Stimulated activated CD4-positive, alpha-beta T cell treated with anti-CD3 and anti-CD28 coated beads, TNF-alpha, amount 100 ng/mL, for 48 hours (primary cell): ENCODE measurements around the gene TRAF3IP3.
A peak's percentile ranks its signal among the peaks of the same experiment; 100 is the strongest.

Experiments
- DNase-seq, 3 donors: peaks; one replicate each; pipeline ENCODE4 v3.0.0-alpha.2; 2020; ENCODE audit warnings: low read depth in 3 of 3

Gene TRAF3IP3

DNA sequence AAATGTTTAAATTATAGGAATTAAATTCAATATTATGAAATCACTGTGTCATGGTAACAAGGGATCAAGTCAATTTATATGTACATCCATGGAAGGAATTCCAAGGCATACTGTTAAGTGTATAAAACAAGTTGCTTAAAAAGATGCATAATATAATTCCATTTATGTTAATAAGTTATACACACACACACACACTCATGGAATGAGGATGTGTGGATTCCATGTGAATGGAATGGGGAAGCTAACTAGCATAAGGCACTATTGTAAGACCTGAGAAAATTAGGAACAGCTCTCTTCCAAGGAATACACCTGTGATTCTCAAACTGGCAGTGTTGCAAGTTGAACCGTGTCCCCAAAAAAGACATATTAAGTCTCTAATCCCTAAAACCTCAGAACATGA, 17.6 kb upstream of the TRAF3IP3 start:
- DNase-seq: no peak

DNA sequence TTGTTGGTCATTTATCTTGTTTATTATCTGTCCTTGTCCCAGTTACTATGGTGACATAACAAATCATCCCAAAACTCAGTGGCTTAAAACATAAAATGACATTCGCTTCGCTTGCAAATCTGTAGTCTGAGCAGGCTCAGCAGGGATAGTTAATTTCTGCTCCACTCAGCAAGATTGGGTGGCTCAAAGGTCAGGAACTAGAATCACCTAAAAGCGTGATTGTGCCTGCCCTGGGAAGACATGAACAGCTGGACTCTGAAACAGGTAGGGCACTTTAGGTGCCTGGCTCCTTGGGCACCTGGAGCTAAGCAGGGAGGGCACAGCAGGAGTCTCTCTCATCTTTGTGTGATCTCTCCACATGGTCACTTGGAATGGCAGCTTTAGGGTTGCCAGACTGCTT, 14.7 kb upstream of the TRAF3IP3 start:
- no peak for DNase-seq

DNA sequence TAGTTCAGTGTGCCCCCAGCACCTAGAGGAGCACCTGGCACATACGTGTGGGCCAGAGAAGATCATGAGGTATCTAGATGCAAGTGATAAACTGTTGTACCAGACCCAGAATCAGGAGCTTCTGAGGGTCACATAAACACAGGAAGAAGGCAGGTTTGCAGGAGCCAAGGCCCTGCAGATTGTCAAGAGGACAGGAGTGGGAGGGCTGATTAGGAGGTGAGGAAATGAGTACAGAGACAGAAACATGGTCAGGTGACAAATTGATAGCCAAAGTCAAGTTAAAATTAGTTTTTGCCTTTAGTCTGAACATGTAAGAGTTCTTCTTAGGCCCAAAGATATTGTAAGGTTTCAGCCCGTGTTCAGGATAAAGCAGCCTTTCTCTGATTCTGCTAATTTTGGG, 14.0 kb upstream of the TRAF3IP3 start:
- no peak for DNase-seq

DNA sequence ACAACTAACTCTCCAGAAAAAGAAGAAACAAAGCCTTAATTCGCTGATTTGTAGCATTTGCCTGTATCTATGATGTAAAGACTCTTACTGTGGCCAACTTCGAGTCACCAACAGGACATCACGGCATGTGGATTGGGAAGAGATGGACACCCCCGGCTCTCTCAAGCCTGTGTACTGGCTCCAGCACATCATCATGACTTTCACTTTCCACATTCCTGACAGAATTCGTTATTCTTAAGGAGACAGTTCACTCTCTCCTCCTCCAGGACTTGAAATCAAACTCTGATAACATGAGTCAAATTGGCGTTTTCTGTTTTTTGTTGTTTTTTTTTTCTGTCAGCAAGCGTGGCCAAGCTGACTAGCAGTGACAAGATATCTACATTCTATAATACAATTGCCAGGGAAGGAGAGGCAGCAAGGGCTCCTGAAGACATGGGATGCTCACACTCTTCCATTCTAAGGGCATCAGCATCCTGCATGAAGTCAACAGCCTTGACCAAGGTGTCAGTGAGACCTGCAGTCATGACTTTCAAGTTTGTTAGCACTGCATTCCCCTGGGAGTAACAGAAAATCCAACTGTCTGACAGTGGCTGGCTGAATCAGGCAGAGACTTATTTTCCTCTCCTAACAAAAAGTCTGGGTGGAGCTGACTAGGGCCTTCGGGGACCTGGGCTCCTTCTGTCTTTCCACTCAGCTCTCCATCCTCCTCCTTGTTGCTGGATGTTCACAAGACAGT, 13.3 kb upstream of the TRAF3IP3 start:
- DNase-seq: no peak

DNA sequence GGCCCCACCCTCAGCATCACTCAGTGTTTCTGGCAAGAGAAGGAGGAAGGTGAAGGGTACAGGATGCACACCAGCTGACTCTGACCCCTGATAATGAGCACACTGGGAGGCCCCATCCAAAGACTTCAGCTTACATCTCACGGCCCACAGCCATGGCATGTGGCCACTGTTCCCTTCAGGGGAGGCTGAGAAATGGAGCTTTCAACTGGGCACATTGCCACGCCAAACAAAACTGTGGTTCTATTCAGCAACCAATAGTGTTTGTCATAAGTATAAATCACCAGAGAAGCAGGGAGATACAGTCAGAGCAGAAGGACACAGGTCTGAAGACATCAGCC, 12.7 kb upstream of the TRAF3IP3 start:
- DNase-seq: no peak

DNA sequence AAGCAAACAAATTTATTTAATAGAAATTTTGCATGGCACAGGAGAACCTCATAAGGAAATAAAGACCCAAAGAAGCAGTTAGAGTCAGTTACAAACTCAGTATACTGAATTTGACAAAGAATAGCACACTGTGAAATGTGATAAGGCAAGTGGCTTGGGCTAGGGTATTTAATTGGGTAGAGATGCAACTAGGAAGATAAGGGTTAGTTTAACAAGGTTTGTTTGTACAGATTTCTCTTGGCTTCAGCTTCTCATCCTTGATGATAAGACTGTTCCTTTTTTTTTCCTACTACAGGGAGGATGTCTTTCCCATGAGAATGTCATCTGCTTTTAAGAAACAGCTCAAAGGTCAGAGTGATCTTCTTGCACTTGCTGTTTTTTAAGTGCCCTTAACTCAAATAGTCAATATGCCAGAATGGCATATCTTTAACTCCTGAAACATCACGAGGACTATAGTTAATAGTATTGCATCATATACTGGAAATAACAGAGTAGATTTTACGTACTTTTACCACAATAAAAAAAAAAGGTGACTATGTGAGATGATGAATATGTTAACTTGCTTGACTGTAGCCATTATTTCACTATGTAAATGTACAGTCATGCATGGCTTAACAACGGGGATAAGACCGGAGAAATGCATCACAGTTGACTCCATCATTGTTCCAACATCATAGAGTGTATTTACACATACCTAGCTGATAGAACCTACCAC, 9.2 kb upstream of the TRAF3IP3 start:
- no peak for DNase-seq

DNA sequence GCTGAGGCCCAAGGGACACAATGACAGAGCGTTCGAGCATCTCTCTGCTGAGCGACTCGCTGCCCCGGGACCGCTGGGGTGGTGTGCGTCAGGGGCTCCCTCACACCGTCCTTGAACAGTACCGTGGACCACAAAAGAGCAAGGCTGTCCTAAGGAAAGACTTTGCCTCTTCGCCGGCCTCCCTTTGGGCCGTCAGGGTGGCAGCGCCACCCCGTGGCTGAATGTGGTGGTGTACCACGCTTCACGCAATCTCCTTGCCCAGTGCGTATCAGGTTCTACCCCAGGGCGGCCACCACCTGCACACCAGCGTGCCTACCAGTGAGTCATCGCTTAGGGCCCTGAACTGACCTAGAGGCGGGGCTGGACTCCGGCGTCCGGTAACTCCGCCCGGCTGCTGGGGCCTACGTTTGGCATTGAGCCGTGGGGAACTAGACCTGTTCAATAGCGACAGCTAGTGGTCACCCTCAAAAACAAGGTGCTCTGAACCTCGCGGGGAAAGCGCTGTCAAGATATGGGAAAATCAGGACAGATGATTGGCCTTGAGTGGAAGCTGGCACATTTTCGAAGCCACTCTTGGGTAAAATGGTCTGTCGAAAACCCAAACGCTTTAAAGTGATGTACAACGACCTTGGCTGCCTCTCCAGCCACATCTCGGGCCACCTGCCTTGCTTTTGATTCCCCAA, 8.1 kb upstream of the TRAF3IP3 start:
- DNase-seq: peak; percentile 80 to 86 (median 80)

DNA sequence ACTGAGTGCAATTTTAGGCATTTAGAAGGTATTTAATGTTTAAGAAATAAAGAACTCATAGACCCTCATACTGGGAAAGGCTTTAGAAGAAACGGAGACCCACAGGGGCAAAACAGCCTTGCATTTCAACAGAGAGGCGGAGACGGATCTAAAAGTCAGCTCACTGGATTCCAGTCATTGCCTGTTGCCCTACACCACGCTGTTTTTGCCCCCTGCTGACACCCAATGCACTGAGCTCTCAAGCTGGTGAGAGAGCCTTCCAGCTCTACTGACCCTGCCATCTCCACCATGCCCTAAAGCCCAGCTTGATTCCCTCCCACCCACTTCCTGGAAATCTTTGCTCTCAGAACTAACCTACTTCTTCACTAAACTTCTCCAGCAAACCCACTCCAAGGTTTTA, 7.2 kb upstream of the TRAF3IP3 start:
- no peak for DNase-seq

DNA sequence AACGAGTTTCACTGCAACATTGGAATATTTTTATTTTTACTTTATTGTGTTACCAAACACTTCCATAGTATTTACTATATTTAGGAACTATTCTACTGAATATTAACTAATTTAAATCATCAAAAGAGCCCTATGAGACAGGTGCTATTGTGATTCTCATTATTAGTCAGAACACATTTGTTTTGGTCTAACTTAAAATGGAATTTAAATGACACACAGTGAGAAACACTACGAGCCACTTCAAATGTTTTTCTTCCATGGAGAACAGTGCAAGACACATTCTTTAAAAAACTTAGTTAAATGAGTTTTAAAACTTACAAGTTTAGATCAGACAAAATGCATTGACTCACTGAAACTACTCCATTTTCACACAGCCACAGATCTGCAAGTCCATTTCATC, 6.6 kb upstream of the TRAF3IP3 start:
- DNase-seq: no peak

DNA sequence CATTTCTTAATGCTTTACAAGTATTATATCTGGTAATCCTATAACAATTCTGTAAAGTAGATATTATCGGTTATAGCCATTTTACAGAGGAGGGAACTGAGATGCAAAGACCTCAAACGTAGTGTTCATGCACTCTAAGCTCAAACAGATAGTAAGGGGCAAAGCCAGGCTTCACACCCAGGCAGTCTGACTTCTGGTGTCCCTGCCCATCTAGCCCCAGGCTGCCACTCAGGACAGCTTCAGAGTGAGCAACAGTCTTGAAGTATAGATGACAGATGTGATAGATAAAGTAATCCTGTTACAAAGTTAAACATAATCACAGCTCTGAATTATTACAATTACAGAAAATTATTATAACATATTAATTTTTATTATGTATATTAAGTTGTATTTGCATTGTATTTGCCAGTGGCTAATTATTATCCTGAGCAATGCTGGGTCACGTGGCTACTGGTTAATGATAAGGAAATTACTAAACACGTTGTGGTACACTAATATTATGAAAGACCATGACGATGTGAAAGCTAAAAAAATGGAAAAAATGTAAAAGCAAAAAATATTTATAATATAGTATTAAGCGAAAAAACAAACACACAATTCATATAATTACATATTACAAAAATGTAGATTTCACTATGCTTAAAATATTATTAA, 6.1 kb upstream of the TRAF3IP3 start:
- DNase-seq: no peak

DNA sequence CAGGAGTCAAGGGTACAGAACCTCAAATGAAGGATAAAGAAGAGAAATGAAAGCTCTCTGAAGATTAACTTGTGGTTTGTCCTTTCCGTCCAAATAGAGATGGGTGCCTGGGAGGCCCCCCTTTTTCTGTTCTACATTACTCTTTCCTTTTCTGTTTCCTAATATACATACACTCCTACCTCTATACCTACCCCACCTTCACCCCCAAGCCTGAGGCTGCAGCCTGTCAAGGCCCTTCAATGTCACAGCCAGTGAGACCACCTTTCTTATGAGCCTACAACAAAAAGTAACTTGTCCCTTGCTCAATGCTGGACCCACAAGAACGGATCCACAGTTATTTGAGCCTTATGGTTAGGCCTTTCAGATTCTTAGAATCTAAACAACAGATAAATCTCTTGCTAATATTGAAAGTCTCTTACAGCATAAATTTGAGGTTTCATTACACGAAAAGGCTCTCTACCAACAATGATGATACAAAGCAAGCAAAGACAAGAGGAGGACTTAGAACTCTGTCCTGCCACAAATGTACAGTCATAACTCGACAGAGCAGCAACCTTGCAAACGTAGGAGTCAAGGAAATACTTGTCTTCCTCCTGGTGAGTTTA, 4.1 kb upstream of the TRAF3IP3 start:
- no peak for DNase-seq

DNA sequence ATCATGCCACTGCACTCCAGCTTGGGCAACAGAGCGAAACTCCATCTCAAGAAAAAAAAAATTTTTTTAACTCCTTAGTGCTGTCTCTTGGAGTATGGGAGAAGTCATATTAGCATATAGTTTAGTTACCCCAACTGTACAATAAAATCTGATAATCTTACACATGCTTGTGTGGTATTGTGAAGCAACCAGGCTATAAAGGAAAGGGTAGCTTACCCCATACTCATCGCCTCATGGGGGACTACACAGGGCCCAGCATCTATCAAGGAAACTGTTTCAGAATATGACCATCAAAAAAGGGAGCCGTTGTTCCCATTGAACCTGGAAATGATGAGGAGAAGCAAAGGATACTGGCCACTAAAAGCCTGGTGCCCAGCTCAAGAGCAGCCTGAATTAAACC, 3.0 kb upstream of the TRAF3IP3 start:
- no peak for DNase-seq

DNA sequence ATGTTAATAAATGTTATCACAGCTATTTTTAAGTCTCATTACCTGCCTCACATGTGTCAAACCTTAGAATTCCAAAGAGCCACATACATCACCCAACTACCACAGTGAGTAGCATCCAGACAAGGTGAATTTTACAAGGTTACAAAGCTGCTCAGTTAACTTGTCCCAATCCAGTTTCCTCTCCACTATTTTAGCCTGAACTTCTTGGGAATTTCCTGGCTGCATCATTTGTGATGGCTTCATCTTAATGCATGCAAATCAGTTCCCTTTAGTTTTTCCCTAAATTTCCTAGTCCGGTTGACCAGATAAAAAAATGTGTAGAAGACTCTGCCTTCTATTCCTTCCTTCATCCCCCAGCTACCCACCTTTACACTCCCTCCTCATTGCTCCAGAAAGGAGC, 597 bp upstream of the TRAF3IP3 start:
- no peak for DNase-seq

DNA sequence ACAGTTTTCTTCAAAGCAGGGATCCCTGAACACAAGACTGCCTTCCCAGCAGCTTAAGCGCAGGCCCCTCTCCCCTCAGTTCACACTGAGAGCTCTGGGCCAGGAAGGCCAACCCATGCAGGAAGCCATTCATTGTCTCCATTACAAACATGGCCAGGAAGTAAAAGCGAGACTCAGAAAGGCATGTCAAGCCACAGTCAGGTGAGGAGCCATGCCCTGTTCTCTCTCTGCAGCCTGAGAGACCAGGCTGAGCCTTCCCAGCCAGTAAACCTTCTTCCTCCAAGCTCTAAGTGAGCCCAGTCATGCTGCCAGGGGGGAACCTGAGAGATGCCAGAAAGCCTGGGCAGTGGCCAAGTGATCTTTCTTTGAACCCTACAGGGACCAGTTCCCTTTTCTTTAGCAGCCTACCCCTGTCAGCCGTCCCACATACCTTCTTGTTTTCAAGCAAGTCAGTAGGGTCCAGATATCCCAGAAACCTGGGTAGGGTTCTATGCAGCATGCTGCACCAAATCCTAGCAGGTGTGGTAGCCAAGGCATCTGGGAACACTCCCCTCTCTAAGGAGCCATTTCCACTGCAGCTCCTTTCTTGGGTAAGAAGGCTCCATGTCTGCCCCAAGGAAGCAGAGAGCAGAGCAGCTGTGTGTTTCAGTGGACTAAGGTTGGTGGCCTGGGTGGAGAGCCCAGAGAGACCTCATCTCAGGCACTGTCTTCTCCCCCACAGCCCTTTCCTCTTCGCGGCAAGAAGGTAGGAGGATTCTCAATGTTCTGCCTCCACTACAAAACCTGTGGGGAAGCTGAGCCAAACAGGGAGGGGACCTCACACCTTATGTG, 977 bp downstream of the TRAF3IP3 start:
- DNase-seq: no peak

DNA sequence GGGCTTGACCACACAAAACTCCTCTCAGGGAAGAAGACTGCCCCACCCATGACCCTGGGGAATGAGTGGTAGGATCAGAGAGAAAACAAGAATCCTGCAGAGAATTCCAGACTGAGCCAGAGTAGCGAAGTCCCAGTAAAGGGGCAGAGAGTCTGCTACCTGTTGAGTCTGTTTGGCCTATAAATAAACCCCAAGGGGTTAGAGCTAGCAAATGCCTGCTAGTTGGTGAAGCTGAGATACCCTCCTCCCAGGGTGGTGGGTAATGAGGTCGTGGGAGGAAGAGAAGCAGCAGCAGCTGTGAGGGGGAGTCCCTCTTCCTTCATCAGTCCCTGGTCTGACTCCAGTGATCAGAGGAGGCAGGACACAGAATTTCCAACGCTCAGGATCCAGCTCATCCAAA, 2.5 kb downstream of the TRAF3IP3 start:
- DNase-seq: no peak

DNA sequence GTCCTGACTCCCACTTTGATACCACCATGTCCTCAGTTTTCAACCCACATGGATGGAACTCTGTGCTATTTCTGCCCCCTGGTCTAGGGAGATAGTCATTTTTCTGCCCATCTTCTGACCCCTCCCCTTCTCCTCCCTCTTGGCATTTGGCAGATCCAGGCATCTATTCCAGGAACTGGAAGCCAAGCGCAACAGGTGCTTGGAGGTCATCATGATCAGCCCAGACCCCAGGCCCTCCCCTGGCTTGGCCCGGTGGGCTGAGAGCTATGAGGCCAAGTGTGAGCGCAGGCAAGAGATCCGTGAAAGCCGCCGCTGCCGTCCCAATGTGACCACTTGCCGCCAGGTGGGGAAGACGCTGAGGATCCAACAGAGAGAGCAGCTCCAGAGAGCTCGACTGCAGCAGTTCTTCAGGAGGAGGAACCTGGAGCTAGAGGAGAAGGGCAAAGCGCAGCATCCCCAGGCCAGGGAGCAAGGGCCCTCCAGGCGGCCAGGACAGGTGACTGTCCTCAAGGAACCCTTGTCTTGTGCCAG, 4.0 kb downstream of the TRAF3IP3 start:
- DNase-seq: no peak

DNA sequence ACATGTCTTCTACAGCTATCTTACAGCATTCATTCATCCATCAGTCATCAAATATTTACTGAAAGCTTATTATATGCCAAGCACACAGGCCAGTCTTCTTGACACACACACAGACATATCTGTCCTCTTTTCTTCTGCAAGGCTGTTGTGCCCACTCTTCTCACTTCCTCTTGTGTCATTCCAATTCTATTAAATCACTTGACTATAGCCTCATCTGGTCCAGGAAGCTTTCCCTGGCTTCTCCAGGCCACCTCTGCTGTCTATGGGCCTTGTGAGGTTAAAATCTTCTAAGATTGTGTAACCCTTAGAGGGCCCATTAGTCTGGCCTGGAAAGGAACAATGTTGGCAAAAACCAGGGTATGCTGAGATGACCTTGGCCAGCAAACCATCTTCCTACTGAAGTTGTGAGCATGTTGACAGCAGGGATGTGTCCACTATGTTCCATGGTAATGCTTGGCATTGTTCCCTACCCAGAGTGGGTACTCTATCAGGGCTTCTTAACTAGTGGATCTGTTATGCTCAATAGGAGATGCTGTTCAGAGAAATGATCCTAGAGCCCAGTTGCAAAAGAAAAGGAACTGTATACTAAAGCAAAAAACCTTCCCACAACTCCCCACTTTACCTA, 5.3 kb downstream of the TRAF3IP3 start:
- no peak for DNase-seq

DNA sequence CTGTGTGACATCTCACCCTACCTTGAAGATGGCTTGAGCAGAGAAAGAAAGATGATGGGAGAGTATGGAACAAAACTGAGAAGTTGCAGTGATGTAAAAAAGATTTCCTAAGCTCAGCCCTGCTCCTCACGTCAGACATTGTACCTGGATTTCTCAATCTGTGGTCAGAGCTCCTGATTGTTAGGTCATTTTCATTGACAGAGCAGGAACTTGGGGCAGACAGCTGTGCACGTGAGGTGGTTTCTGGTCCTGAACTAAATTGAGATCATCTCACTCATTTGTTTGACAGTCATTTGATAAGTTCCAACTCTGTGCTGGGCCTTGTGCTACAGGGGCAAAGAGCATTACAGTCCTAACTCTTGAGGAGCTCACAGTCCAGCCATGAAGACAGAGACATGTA, 10.2 kb downstream of the TRAF3IP3 start:
- DNase-seq: no peak

DNA sequence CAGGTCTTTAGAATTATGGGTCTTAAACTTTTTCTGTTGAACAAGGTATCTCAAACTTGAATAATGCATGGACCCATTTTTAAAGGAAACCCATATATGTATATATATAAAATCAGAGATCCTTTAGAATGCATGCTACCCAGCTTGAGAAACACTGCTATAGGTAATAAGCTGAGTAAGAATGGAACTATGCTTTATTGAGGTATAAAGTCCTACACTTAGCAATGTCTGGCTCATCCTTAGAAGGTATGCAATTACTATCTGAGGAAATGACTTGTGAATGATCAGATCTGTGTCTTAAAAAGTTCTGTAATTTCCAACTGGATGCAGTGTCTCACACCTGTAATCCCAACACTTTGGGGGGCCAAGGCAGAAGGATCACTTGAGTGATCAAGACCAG, 11.2 kb downstream of the TRAF3IP3 start:
- no peak for DNase-seq

DNA sequence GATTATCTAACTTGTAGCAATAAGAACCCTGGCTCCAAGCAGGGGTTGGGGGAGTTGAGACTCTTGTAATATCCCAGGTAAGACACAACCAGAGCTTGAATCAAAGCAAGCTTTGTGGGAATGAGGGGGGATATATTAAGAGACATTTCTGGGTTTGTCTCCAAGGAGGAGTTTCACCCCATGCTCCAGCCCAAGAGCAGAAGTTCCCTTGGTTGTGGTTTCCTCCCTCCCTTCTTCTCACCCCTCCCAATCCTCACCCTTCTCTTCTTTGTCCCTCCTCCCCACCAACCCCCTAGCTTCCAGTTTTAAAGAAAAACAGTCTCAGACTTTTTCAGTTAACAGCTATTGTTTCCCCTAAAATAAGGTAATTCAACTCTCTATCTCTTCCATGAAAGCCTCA, 11.9 kb downstream of the TRAF3IP3 start:
- no peak for DNase-seq

DNA sequence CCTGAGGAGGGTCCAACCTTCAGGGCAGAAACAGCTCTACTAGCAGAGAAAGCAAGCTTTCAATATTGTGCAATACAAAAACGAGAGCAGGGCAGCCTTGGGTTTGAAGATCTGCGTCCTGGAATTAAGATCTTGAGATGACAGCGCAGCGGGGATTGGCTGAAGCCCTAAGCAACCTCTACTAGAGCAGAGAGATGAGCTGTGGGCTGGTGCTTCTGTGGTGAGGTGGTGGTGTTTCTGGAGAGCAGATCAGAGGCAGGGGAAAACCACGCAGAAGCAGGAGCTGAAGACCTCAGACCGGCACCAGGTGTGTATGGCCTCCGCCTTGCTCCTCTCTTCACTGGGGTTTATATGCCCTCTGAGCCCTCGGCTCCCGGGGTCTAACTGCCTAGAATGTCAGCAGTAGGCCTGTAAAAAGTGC, 12.5 kb downstream of the TRAF3IP3 start:
- peak; percentile 72 to 86 (median 74) for DNase-seq
